AG04450 (cell line): ENCODE measurements around the gene LGI1. TPM values are rescaled to one million over a fixed set of nuclear protein-coding genes. Genes with fewer than 3 reads are reported as not detected.

Source experiments
- CTCF ChIA-PET: fragments of 300-600, 350-600 bp; formaldehyde crosslinking; extraction: SDS; loops from one replicate; lab custom pipeline; 2022; ENCODE audit warnings: antibody characterized with exemption, inconsistent platforms; lab: Charles Lee
- POLR2A ChIA-PET: fragments of 350-600 bp; formaldehyde crosslinking; extraction: SDS; loops from one replicate; lab custom pipeline; 2021; ENCODE audit warnings: antibody characterized with exemption, inconsistent platforms; lab: Yijun Ruan, JAX
- DNase-seq: peaks from one replicate; pipeline ENCODE4 v3.0.0-alpha.2; 2011; ENCODE audit warnings: low read depth, low spot score
- H3K27ac ChIP-seq: one replicate; pipeline ENCODE4 v1.5.1; 2012; ENCODE audit warnings: low read depth, low read length, control low read depth
- H3K27me3 ChIP-seq: one replicate; pipeline ENCODE4 v1.6.0; 2012; ENCODE audit warnings: low read length; ENCODE audit not compliant: control insufficient read depth, insufficient read depth
- H3K4me3 ChIP-seq: 2 replicates; pipeline ENCODE4 v1.5.1; 2011; ENCODE audit warnings: mild to moderate bottlenecking, low read depth, low read length, control low read depth
- H3K9me3 ChIP-seq: 2 replicates; pipeline ENCODE4 v1.5.1; 2012; ENCODE audit warnings: low read length; ENCODE audit not compliant: control insufficient read depth, insufficient read depth
- polyA plus RNA-seq: library from polyadenylated mRNA; depleted of rRNA; stranded (reverse); fragments of >200 nt; gene quantifications from 2 replicates; pipeline ENCODE4 v1.2.3, GENCODE V29; 2011
- TF ChIP-seq, protein P1 (sequence below): IDR thresholded peaks from 2 replicates; pipeline ENCODE4 v1.5.1; 2011; ENCODE audit warnings: low read depth, low read length, control low read depth, inconsistent platforms

Gene LGI1
- polyA plus RNA-seq, 1 experiment, result not detected

DNA sequence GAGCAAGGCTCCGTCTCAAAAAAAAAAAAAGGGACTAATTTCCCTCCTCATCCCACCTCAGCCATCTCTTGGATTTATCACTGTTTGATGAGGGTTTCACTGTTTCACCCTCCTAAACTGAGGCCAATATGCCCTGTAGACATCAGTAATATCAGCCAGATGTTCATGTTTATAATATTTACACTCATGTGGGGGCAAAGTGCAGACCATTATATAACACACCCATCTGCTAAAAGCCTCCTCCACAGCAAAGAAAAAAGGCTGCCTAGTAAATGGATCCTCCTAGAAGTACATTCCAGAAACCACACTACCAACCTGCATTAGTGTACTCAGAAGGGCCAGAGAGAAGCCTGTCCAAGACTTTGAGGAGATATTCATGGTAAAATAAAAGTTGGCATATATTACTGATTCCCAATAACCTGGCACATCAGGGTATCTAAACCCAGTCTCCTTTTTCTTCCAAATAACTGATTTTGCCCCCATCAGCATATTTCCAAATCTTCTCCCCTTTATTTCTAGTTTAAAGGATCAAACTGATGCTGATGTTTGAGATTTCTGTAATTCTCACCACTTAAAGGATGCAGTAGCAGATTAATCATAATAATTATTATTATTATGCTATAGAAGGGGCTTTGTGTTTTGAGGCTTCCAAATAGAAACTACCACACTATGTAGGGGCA, 55.1 kb downstream of the LGI1 start:
- Histone ChIP-seq H3K4me3 (no peak overlapping the region), H3K27me3 (peaks cover 15% of the 10 kb centered on the region), H3K9me3 (no peaks in the 10 kb centered on the region), H3K27ac (no peak overlapping the region)
- TF ChIP-seq, protein P1, sequence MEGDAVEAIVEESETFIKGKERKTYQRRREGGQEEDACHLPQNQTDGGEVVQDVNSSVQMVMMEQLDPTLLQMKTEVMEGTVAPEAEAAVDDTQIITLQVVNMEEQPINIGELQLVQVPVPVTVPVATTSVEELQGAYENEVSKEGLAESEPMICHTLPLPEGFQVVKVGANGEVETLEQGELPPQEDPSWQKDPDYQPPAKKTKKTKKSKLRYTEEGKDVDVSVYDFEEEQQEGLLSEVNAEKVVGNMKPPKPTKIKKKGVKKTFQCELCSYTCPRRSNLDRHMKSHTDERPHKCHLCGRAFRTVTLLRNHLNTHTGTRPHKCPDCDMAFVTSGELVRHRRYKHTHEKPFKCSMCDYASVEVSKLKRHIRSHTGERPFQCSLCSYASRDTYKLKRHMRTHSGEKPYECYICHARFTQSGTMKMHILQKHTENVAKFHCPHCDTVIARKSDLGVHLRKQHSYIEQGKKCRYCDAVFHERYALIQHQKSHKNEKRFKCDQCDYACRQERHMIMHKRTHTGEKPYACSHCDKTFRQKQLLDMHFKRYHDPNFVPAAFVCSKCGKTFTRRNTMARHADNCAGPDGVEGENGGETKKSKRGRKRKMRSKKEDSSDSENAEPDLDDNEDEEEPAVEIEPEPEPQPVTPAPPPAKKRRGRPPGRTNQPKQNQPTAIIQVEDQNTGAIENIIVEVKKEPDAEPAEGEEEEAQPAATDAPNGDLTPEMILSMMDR, result no peak
- CTCF ChIA-PET, result interaction anchor here (0.8 kb wide), 1 partner anchor 631 kb away, joined by 3 read pairs; no protein-coding TSS in a partner anchor
- POLR2A ChIA-PET, result no interaction called here
- DNase-seq, result no peak

DNA sequence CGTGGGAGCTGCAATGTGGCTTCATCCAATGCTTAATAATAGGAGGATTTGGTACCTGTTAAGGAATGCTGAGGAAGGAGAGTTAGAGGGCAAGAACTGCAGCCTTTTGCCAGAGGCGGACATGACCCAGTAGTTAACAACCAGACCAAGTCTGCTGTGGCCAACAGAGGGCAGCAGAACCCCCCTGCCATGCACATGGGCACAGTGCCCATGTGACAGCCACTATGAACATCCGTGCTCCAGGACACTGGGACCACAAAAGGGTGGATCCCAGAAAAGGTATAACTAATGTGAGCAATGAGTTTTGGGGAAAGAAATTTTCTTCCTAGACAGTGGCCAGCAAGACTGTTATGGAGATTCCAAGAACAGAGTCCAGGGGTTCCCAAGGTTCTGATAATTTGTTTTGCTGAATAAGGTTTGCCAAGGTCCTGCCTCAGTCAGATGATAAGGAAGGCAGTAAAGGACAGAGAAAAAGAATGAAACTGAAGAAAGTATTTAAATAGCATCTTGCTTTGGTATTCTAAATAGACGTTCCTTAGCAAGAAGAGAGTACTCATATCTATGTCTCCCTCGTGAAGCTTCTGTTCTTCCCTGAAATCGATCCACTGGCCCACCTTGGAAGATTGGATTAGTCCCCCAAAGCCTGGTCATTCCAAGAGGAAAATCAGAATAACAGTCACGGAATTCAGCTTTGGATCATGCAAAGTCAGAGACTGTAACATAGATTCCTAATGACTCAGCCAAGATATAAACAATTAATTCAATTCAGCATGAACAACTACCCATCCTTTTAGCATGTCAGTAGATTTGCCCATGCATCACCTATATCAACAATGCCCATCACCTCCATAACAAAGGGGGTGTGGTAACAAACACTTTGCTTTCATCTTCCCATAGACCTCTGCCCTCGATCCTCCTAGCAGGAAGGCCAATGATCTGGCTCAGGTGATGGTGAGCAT, 56.0 kb downstream of the LGI1 start:
- TF ChIP-seq, protein P1, result peak; percentile 52
- POLR2A ChIA-PET, result no interaction called here
- Histone ChIP-seq H3K27me3 (peaks cover 15% of the 10 kb centered on the region), H3K27ac (no peak overlapping the region), H3K4me3 (no peak overlapping the region), H3K9me3 (no peaks in the 10 kb centered on the region)
- CTCF ChIA-PET, result interaction anchor here (0.9 to 2.6 kb wide), 4 partner anchors 9 to 119 kb away, joined by 3 to 22 read pairs (median 8); partner anchors contain the start of gene FRA10AC1
- no peak for DNase-seq

GRCh38 chr10:93815304-93816096, 57.8 kb downstream of the LGI1 start:
- ChIA-PET POLR2A (no interaction called here), CTCF (interaction anchor here (0.5 to 2.6 kb wide), 20 partner anchors 8 to 629 kb away, joined by 3 to 22 read pairs (median 5); partner anchors contain the start of gene FRA10AC1)
- H3K27ac ChIP-seq, result no peak overlapping the region
- no peaks in the 10 kb centered on the region for H3K9me3 ChIP-seq
- no peak for DNase-seq
- H3K4me3 ChIP-seq, result no peak overlapping the region
- TF ChIP-seq, protein P1, result no peak
- H3K27me3 ChIP-seq, result peaks cover 17% of the 10 kb centered on the region

GRCh38 chr10:93816123-93816747, 58.5 kb downstream of the LGI1 start:
- Histone ChIP-seq H3K4me3 (peak overlapping the region; percentile 4; the same call in 1 of the 2 replicates), H3K27me3 (peaks cover 17% of the 10 kb centered on the region), H3K27ac (no peak overlapping the region), H3K9me3 (no peaks in the 10 kb centered on the region)
- TF ChIP-seq, protein P1, result peak; percentile 78
- DNase-seq, result peak; percentile 7
- POLR2A ChIA-PET, result no interaction called here
- CTCF ChIA-PET, result interaction anchor here (0.5 to 2.6 kb wide), 20 partner anchors 8 to 628 kb away, joined by 3 to 22 read pairs (median 5); partner anchors contain the start of gene FRA10AC1
